ENCODE results near the gene RND1.
"Not testable (repeated sequence)": the region's sequence is repeated elsewhere in the genome, so short reads cannot be mapped to it uniquely, and the experiment has no call there.

RND1 gene

DNA sequence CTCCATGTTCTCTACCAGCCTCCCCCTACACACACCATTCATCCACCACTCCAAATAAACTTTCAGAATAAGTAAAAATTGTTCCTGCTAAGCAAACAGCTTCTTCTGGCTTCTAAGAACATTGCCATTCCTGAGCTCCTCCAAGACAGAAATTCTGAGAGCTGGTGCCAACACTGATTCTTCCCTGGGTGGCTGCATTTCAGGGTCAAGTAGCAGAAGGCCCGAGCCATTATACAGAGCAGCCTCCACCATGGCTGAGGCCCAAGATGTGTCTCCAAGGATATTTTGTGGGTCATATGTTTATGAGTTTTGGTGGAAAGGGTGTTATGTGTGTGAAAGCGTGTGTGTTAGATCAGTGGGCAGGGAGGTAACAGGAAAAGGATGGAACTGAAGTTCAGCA lies 3.5 kb upstream of the RND1 start:
- no peak overlapping the region for H3K4me3 ChIP-seq (ENCODE audit: low read depth in 1 of 2, low read length in 2 of 2)
- H3K27ac ChIP-seq (ENCODE audit: low read depth, low read length): no peak overlapping the region
- peaks cover 0 to 3% of the 10 kb centered on the region in 2 donors for H3K27me3 ChIP-seq (ENCODE audit: control insufficient read depth in 1 of 2, insufficient read depth in 2 of 2, low read length in 2 of 2)
- H3K36me3 ChIP-seq (ENCODE audit: control insufficient read depth in 1 of 2, insufficient read depth in 2 of 2, low read length in 2 of 2): no peaks in the 10 kb centered on the region
- H3K4me1 ChIP-seq (ENCODE audit: control insufficient read depth in 1 of 2, insufficient read depth in 2 of 2, low read length in 2 of 2): peaks cover 12 to 15% of the 10 kb centered on the region in 2 donors
- H3K9ac ChIP-seq (ENCODE audit: low read depth in 1 of 2, low read length in 2 of 2): no peak overlapping the region
- no peaks in the 10 kb centered on the region for H3K9me3 ChIP-seq (ENCODE audit: control insufficient read depth in 1 of 2, low read length in 2 of 2)

DNA sequence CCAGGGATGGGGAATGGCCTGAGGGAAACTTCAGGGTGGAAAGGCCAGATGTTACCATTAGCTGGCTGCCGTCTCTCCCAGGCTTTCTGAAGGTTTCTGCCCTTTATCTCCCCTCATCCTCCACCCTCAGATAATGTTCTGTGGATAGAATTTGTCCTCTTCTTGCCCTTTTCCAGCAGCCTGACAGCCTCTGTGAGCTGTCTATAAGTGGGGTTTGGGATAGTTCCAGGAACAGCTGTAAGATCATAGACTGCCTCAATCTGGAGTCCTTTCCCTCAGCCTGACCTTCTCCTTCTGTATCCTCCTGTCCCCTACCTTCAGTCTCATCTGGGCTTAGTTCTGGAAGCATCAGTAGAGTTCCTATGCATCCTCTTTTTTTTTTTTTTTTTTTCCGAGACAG lies 2.8 kb upstream of the RND1 start:
- H3K9me3 ChIP-seq (ENCODE audit: control insufficient read depth in 1 of 2, low read length in 2 of 2): no peaks in the 10 kb centered on the region
- H3K4me1 ChIP-seq (ENCODE audit: control insufficient read depth in 1 of 2, insufficient read depth in 2 of 2, low read length in 2 of 2): peaks cover 19 to 20% of the 10 kb centered on the region in 2 donors
- H3K9ac ChIP-seq (ENCODE audit: low read depth in 1 of 2, low read length in 2 of 2): no peak overlapping the region
- no peak overlapping the region for H3K4me3 ChIP-seq (ENCODE audit: low read depth in 1 of 2, low read length in 2 of 2)
- H3K36me3 ChIP-seq (ENCODE audit: control insufficient read depth in 1 of 2, insufficient read depth in 2 of 2, low read length in 2 of 2): no peaks in the 10 kb centered on the region
- H3K27ac ChIP-seq (ENCODE audit: low read depth, low read length): no peak overlapping the region
- H3K27me3 ChIP-seq (ENCODE audit: control insufficient read depth in 1 of 2, insufficient read depth in 2 of 2, low read length in 2 of 2): peaks cover 0 to 6% of the 10 kb centered on the region in 2 donors

DNA sequence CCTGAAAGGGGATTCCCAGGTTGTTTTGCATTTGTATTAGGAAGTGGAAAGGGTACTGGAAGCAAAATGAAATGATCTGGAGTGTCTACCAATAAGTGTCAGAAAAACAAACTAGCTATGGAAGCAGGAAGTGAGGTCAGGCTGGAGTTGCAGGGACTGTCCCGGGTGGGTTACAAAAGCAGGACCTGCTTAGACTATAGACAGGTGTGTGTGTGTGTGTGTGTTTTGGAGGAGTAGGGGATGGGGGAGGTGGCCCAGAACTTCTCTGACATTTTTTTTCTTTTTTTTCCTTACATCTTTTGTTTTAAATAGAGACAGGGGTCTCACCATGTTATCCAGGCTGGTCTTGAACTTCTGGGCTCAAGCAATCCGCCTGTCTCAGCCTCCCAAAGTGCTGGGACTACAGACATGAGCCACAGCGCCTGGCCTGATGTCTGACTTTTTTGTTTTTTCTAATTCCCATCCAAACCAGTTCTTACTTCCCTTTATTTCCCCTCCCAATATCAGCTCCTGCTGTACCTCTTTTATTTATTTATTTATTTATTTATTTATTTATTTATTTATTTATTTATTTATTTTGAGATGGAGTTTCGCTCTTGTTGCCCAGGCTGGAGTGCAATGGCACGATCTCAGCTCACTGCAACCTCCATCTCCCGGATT lies 512 bp upstream of the RND1 start:
- Histone ChIP-seq H3K27me3 (ENCODE audit: control insufficient read depth in 1 of 2, insufficient read depth in 2 of 2, low read length in 2 of 2) (peaks cover 0 to 6% of the 10 kb centered on the region in 2 donors), H3K27ac (ENCODE audit: low read depth, low read length) (no peak overlapping the region), H3K9me3 (ENCODE audit: control insufficient read depth in 1 of 2, low read length in 2 of 2) (no peaks in the 10 kb centered on the region), H3K9ac (ENCODE audit: low read depth in 1 of 2, low read length in 2 of 2) (peak overlapping the region in 1 of 2 donors; percentile 81), H3K4me1 (ENCODE audit: control insufficient read depth in 1 of 2, insufficient read depth in 2 of 2, low read length in 2 of 2) (peaks cover 20 to 22% of the 10 kb centered on the region in 2 donors), H3K36me3 (ENCODE audit: control insufficient read depth in 1 of 2, insufficient read depth in 2 of 2, low read length in 2 of 2) (peaks cover 0 to 6% of the 10 kb centered on the region in 2 donors), H3K4me3 (ENCODE audit: low read depth in 1 of 2, low read length in 2 of 2) (peak overlapping the region; percentile 56 to 91)

DNA sequence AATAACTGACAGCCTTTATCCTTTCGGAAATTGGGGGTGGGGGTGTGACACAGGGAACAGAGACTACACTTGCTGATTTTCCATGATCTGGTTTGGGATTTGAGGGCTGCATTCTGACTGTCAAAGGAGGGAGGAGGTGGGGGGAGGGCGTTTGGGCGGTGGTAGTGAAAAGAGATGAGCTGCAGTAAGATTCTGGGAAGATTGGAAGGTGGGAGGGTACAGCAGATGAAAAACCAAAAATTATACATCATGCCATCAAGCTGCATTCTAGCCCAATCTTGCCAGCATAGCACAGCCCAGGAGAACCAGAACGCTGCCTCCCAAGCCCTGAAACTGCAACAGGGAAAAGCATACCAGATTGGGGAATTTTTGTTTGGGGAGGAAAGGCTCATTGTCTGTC lies 2.4 kb downstream of the RND1 start:
- Histone ChIP-seq H3K36me3 (ENCODE audit: control insufficient read depth in 1 of 2, insufficient read depth in 2 of 2, low read length in 2 of 2) (peaks cover 0 to 6% of the 10 kb centered on the region in 2 donors), H3K9me3 (ENCODE audit: control insufficient read depth in 1 of 2, low read length in 2 of 2) (no peaks in the 10 kb centered on the region), H3K27me3 (ENCODE audit: control insufficient read depth in 1 of 2, insufficient read depth in 2 of 2, low read length in 2 of 2) (peaks cover 0 to 6% of the 10 kb centered on the region in 2 donors), H3K27ac (ENCODE audit: low read depth, low read length) (no peak overlapping the region), H3K4me1 (ENCODE audit: control insufficient read depth in 1 of 2, insufficient read depth in 2 of 2, low read length in 2 of 2) (peaks cover 20 to 22% of the 10 kb centered on the region in 2 donors), H3K4me3 (ENCODE audit: low read depth in 1 of 2, low read length in 2 of 2) (no peak overlapping the region), H3K9ac (ENCODE audit: low read depth in 1 of 2, low read length in 2 of 2) (no peak overlapping the region)

DNA sequence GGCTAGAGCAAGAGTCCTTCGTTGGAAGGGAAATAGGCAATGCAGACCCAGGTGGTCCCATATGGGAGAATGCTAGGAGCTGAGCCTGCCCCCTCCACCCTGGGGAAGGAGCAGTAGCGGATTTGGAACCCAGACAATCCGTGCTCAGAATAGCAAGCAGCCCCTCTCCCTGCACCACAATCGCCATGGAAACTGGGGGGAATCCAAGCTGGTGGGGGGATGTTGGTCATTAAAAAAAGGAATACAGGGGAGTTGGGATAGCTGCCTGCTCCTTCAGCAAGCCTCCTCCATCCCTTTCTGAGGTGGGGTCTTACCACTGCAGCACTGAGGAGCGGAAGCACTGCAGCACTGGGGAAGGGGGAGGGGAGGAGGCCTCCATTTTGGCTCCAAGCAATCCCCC lies 2.9 kb downstream of the RND1 start:
- H3K9ac ChIP-seq (ENCODE audit: low read depth in 1 of 2, low read length in 2 of 2): no peak overlapping the region
- H3K27ac ChIP-seq (ENCODE audit: low read depth, low read length): no peak overlapping the region
- H3K4me3 ChIP-seq (ENCODE audit: low read depth in 1 of 2, low read length in 2 of 2): no peak overlapping the region
- peaks cover 20 to 22% of the 10 kb centered on the region in 2 donors for H3K4me1 ChIP-seq (ENCODE audit: control insufficient read depth in 1 of 2, insufficient read depth in 2 of 2, low read length in 2 of 2)
- no peaks in the 10 kb centered on the region for H3K9me3 ChIP-seq (ENCODE audit: control insufficient read depth in 1 of 2, low read length in 2 of 2)
- H3K36me3 ChIP-seq (ENCODE audit: control insufficient read depth in 1 of 2, insufficient read depth in 2 of 2, low read length in 2 of 2): peaks cover 0 to 6% of the 10 kb centered on the region in 2 donors
- H3K27me3 ChIP-seq (ENCODE audit: control insufficient read depth in 1 of 2, insufficient read depth in 2 of 2, low read length in 2 of 2): peaks cover 0 to 6% of the 10 kb centered on the region in 2 donors

DNA sequence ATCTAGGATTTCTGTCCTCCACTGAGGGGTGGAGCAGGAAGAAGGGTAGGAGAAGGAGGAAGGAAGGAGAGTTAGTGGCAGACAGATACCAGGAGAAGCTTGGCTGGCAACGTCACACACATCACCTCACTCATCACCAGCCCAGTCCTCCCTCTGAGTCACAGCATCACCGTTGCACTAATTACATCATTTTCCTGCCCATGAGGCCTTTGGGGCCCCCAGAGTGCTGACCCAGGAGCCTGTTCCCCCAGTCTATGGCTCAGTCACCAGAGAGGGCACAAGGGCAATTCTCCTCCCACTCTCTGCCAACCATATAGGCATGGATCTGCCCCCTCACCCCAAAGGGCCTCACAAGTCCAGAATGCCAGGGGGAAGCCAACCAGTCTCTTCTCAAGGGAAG lies 4.6 kb downstream of the RND1 start:
- Histone ChIP-seq H3K9me3 (ENCODE audit: control insufficient read depth in 1 of 2, low read length in 2 of 2) (no peaks in the 10 kb centered on the region), H3K4me1 (ENCODE audit: control insufficient read depth in 1 of 2, insufficient read depth in 2 of 2, low read length in 2 of 2) (peaks cover 17 to 22% of the 10 kb centered on the region in 2 donors), H3K27ac (ENCODE audit: low read depth, low read length) (no peak overlapping the region), H3K36me3 (ENCODE audit: control insufficient read depth in 1 of 2, insufficient read depth in 2 of 2, low read length in 2 of 2) (peaks cover 0 to 11% of the 10 kb centered on the region in 2 donors), H3K9ac (ENCODE audit: low read depth in 1 of 2, low read length in 2 of 2) (no peak overlapping the region), H3K4me3 (ENCODE audit: low read depth in 1 of 2, low read length in 2 of 2) (no peak overlapping the region), H3K27me3 (ENCODE audit: control insufficient read depth in 1 of 2, insufficient read depth in 2 of 2, low read length in 2 of 2) (peaks cover 0 to 6% of the 10 kb centered on the region in 2 donors)

DNA sequence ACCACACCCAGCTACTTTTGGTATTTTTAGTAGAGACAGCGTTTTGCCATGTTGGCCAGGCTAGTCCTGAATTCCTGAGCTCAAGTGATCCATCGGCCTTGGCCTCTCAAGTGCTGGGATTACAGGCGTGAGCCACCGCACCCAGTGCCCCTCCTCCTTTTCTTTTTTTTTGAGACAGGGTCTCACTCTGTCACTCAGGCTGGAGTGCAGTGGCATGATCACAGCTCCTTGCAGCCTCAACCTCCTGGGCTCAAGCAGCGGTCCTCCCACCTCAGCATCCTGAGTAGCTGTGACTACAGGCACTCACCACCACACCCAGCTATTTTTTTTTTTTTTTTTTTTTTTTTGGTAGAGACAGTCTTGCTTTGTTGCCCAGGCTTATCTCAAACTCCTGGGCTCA lies 5.4 kb downstream of the RND1 start:
- H3K4me3 ChIP-seq (ENCODE audit: low read depth in 1 of 2, low read length in 2 of 2): not testable (repeated sequence)

DNA sequence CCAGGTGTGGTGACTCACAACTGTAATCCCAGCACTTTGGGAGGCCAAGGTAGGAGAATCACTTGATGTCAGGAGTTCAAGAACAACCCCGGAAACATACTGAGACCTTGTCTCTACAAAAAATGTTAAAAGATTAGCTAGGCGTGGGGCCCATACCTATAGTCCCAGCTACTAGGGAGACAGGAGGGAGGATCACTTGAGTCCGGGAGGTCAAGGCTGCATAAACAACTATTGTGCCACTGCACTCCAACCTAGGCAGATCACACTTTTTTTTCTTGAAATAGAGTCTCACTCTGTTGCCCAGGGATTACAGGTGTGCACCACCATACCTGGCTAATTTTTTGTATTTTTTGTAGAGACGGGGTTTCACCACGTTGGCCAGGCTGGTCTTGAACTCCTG lies 6.1 kb downstream of the RND1 start:
- no peak overlapping the region for H3K27ac ChIP-seq (ENCODE audit: low read depth, low read length)
- H3K9me3 ChIP-seq (ENCODE audit: control insufficient read depth in 1 of 2, low read length in 2 of 2): no peaks in the 10 kb centered on the region
- no peak overlapping the region for H3K9ac ChIP-seq (ENCODE audit: low read depth in 1 of 2, low read length in 2 of 2)
- H3K4me1 ChIP-seq (ENCODE audit: control insufficient read depth in 1 of 2, insufficient read depth in 2 of 2, low read length in 2 of 2): peaks cover 9 to 15% of the 10 kb centered on the region in 2 donors
- no peak overlapping the region for H3K4me3 ChIP-seq (ENCODE audit: low read depth in 1 of 2, low read length in 2 of 2)
- H3K36me3 ChIP-seq (ENCODE audit: control insufficient read depth in 1 of 2, insufficient read depth in 2 of 2, low read length in 2 of 2): peaks cover 0 to 11% of the 10 kb centered on the region in 2 donors
- H3K27me3 ChIP-seq (ENCODE audit: control insufficient read depth in 1 of 2, insufficient read depth in 2 of 2, low read length in 2 of 2): peaks cover 0 to 6% of the 10 kb centered on the region in 2 donors

More for the DNA sequence above, 5.4 kb downstream of the RND1 start:
- H3K27me3 ChIP-seq (ENCODE audit: control insufficient read depth in 1 of 2, insufficient read depth in 2 of 2, low read length in 2 of 2); H3K27ac ChIP-seq (ENCODE audit: low read depth, low read length); H3K9ac ChIP-seq (ENCODE audit: low read depth in 1 of 2, low read length in 2 of 2); H3K9me3 ChIP-seq (ENCODE audit: control insufficient read depth in 1 of 2, low read length in 2 of 2): not testable (repeated sequence)
- H3K4me1 ChIP-seq (ENCODE audit: control insufficient read depth in 1 of 2, insufficient read depth in 2 of 2, low read length in 2 of 2): peaks cover 15 to 21% of the 10 kb centered on the region in 2 donors
- peaks cover 0 to 11% of the 10 kb centered on the region in 2 donors for H3K36me3 ChIP-seq (ENCODE audit: control insufficient read depth in 1 of 2, insufficient read depth in 2 of 2, low read length in 2 of 2)

DNA sequence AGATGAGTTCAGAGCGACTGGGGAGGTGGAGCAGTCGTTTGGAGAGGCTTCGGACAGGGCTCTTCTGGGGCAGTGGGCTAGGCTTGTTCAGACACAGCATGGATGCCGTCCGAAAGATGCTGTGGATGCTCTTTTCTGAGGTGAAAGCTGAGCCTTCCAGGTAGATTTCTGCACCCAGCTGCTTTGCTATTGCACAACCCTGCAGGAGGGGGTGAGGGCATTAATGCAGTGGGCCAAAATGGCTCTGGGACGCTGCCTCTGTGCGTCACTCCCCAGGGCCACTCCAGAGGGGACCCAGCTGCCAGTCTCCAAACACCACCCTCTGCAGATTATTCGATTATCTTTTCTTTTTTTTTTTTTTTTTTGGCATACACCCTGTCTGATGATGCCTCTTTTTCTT lies 7.6 kb downstream of the RND1 start:
- H3K9ac ChIP-seq (ENCODE audit: low read depth in 1 of 2, low read length in 2 of 2): no peak overlapping the region
- no peaks in the 10 kb centered on the region for H3K9me3 ChIP-seq (ENCODE audit: control insufficient read depth in 1 of 2, low read length in 2 of 2)
- H3K36me3 ChIP-seq (ENCODE audit: control insufficient read depth in 1 of 2, insufficient read depth in 2 of 2, low read length in 2 of 2): peaks cover 0 to 11% of the 10 kb centered on the region in 2 donors
- H3K4me1 ChIP-seq (ENCODE audit: control insufficient read depth in 1 of 2, insufficient read depth in 2 of 2, low read length in 2 of 2): peaks cover 0 to under 1% of the 10 kb centered on the region in 2 donors
- H3K4me3 ChIP-seq (ENCODE audit: low read depth in 1 of 2, low read length in 2 of 2): no peak overlapping the region
- H3K27ac ChIP-seq (ENCODE audit: low read depth, low read length): no peak overlapping the region
- no peaks in the 10 kb centered on the region for H3K27me3 ChIP-seq (ENCODE audit: control insufficient read depth in 1 of 2, insufficient read depth in 2 of 2, low read length in 2 of 2)

DNA sequence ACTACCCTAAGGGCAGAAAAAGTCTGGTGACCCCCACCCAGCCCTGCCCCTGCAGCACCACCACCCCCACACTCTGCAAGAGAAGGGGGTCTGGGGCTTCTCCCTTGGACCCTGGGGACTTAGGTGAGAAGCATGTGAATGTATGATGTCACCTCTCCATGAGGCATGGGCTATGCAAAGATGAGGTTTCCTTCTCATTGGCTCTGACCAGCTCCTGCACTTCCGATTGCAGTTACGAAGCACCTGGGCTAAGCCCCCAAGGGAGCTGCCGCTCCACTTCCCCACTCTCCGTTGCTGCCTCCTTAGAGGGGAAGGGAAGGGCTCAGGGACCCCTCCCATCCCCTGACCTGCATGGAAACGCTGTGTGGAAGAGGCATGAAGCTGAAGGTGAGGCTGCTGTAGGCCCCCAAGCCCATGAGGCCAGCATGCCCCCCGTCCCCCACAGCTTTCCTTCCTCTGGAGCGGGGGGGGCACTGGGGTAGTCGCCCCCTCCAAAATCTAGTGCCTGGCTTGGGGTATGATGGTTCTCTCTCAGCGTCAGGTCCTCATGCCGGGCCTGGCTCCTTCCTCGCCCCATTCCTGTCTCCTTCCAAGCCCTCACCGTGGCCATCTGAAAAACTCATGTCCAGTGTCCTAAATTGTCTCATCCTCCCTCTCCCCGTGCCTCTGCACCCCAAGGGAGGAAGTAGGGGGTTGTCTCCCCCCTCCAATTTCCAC lies 8.2 kb downstream of the RND1 start:
- Histone ChIP-seq H3K9me3 (ENCODE audit: control insufficient read depth in 1 of 2, low read length in 2 of 2) (no peaks in the 10 kb centered on the region), H3K27me3 (ENCODE audit: control insufficient read depth in 1 of 2, insufficient read depth in 2 of 2, low read length in 2 of 2) (no peaks in the 10 kb centered on the region), H3K4me1 (ENCODE audit: control insufficient read depth in 1 of 2, insufficient read depth in 2 of 2, low read length in 2 of 2) (peaks cover 6 to 7% of the 10 kb centered on the region in 2 donors), H3K9ac (ENCODE audit: low read depth in 1 of 2, low read length in 2 of 2) (no peak overlapping the region), H3K4me3 (ENCODE audit: low read depth in 1 of 2, low read length in 2 of 2) (no peak overlapping the region), H3K36me3 (ENCODE audit: control insufficient read depth in 1 of 2, insufficient read depth in 2 of 2, low read length in 2 of 2) (peaks cover 0 to 11% of the 10 kb centered on the region in 2 donors), H3K27ac (ENCODE audit: low read depth, low read length) (no peak overlapping the region)
